Loucy (cell line): Measurements from ENCODE around the gene DISC1.
A peak's percentile ranks its signal among the peaks of the same experiment; 100 is the strongest.
"Not testable (repeated sequence)": the region's sequence is repeated elsewhere in the genome, so short reads cannot be mapped to it uniquely, and the experiment has no call there.

Source experiments
- H2AFZ ChIP-seq: fragments of 200-600 bp; sonication (generic); 2 replicates; pipeline ENCODE4 v1.6.0; 2016; ENCODE audit warnings: antibody characterized with exemption, mild to moderate bottlenecking, low read length, moderate library complexity
- H3F3A ChIP-seq: fragments of 200-600 bp; 2 replicates; pipeline ENCODE4 v1.6.0; 2016; ENCODE audit warnings: antibody characterized with exemption, low read depth, mild to moderate bottlenecking
- H3K27me3 ChIP-seq: fragments of 200-600 bp; sonication (generic); 2 replicates; pipeline ENCODE4 v1.6.1; 2014; ENCODE audit warnings: low read length, mild to moderate bottlenecking; ENCODE audit not compliant: insufficient read depth, poor library complexity, severe bottlenecking
- H3K36me3 ChIP-seq: fragments of 200-600 bp; sonication (generic); 2 replicates; pipeline ENCODE4 v1.6.1; 2016; ENCODE audit warnings: low read length; ENCODE audit not compliant: insufficient read depth
- H3K4me1 ChIP-seq: fragments of 200-600 bp; sonication (generic); 2 replicates; pipeline ENCODE4 v1.5.1; 2014; ENCODE audit warnings: low read length, mild to moderate bottlenecking; ENCODE audit not compliant: insufficient read depth, poor library complexity, severe bottlenecking
- H3K4me2 ChIP-seq: fragments of 200-600 bp; sonication (generic); 2 replicates; pipeline ENCODE4 v1.6.0; 2014; ENCODE audit warnings: antibody characterized with exemption, low read length, low read depth, mild to moderate bottlenecking; ENCODE audit not compliant: poor library complexity, severe bottlenecking
- H3K4me3 ChIP-seq: fragments of 200-600 bp; sonication (generic); 2 replicates; pipeline ENCODE4 v1.5.1; 2014; ENCODE audit warnings: low read length, mild to moderate bottlenecking, mixed read lengths; ENCODE audit not compliant: poor library complexity, severe bottlenecking
- H3K79me2 ChIP-seq: fragments of 200-600 bp; sonication (generic); 2 replicates; pipeline ENCODE4 v1.6.1; 2014; ENCODE audit warnings: low read length; ENCODE audit not compliant: insufficient read depth
- H3K9ac ChIP-seq: fragments of 200-600 bp; sonication (generic); 2 replicates; pipeline ENCODE4 v1.6.0; 2014; ENCODE audit warnings: mild to moderate bottlenecking, low read depth, low read length, moderate library complexity; ENCODE audit not compliant: poor library complexity, severe bottlenecking
- H3K9me2 ChIP-seq: fragments of 200-600 bp; sonication (generic); replicated peaks from 2 replicates; pipeline ENCODE4 v1.6.1; 2016; ENCODE audit warnings: low read depth, low read length, mixed read lengths
- H3K9me3 ChIP-seq: fragments of 200-600 bp; sonication (generic); 2 replicates; pipeline ENCODE4 v1.6.1; 2014; ENCODE audit warnings: mild to moderate bottlenecking, antibody characterized with exemption, low read length, low read depth; ENCODE audit not compliant: insufficient read depth
- H4K20me1 ChIP-seq: fragments of 200-600 bp; sonication (generic); 2 replicates; pipeline ENCODE4 v1.6.0; 2014; ENCODE audit warnings: antibody characterized with exemption, low read length, mild to moderate bottlenecking; ENCODE audit not compliant: insufficient read depth, poor library complexity, severe bottlenecking
- CTCF ChIP-seq: fragments of 200-600 bp; sonication (generic); conservative IDR thresholded peaks from 2 replicates; pipeline ENCODE4 v1.5.1; 2014; ENCODE audit warnings: mild to moderate bottlenecking, antibody characterized with exemption, low read length
- EZH2phosphoT487 ChIP-seq: fragments of 200-600 bp; IDR thresholded peaks from 2 replicates; pipeline ENCODE4 v1.6.1; 2018; ENCODE audit warnings: antibody characterized with exemption, mild to moderate bottlenecking, moderate library complexity, borderline replicate concordance

DISC1 gene

GRCh38 chr1:231724876-231725647, 98.5 kb downstream of the DISC1 start:
- no peak overlapping the region for H3K4me2 ChIP-seq
- no peaks in the 10 kb centered on the region for H3K36me3 ChIP-seq
- no peaks in the 10 kb centered on the region for H3K27me3 ChIP-seq
- TF ChIP-seq CTCF: peak; percentile 84
- TF ChIP-seq EZH2phosphoT487: no peak
- H4K20me1 ChIP-seq: no peaks in the 10 kb centered on the region
- 0 out of 2 replicates have a peak, but pooled peaks cover 4% of the 10 kb centered on the region for H3K79me2 ChIP-seq
- H3K4me1 ChIP-seq: peaks cover 30% of the 10 kb centered on the region
- no peaks in the 10 kb centered on the region for H3K9me3 ChIP-seq
- H3K4me3 ChIP-seq: no peak overlapping the region
- no peaks in the 10 kb centered on the region for H3F3A ChIP-seq
- no peak overlapping the region for H3K9ac ChIP-seq
- H3K9me2 ChIP-seq: no peaks in the 10 kb centered on the region
- H2AFZ ChIP-seq: no peak overlapping the region

GRCh38 chr1:231727171-231727570, 100.6 kb downstream of the DISC1 start:
- H3K9me3 ChIP-seq: no peaks in the 10 kb centered on the region; the same call in 1 of the 2 replicates
- H3K4me3 ChIP-seq: no peak overlapping the region
- H3K4me2 ChIP-seq: no peak overlapping the region
- peaks cover 30% of the 10 kb centered on the region for H3K4me1 ChIP-seq
- no peaks in the 10 kb centered on the region for H4K20me1 ChIP-seq
- no peaks in the 10 kb centered on the region for H3K9me2 ChIP-seq
- H3F3A ChIP-seq: no peaks in the 10 kb centered on the region
- H3K79me2 ChIP-seq: 0 out of 2 replicates have a peak, but pooled peaks cover 4% of the 10 kb centered on the region
- H3K36me3 ChIP-seq: no peaks in the 10 kb centered on the region
- H3K27me3 ChIP-seq: no peaks in the 10 kb centered on the region
- no peak overlapping the region for H2AFZ ChIP-seq
- TF ChIP-seq CTCF (no peak), EZH2phosphoT487 (no peak)
- no peak overlapping the region for H3K9ac ChIP-seq

GRCh38 chr1:231728987-231729386, 102.4 kb downstream of the DISC1 start:
- H3K9me2 ChIP-seq, H3K9ac ChIP-seq, H3K9me3 ChIP-seq, H3K36me3 ChIP-seq, H3K4me2 ChIP-seq, H3F3A ChIP-seq, H3K4me3 ChIP-seq, H3K27me3 ChIP-seq, H2AFZ ChIP-seq, H4K20me1 ChIP-seq: not testable (repeated sequence)
- H3K4me1 ChIP-seq: peaks cover 21% of the 10 kb centered on the region
- peaks cover 12% of the 10 kb centered on the region; the same call in 1 of the 2 replicates for H3K79me2 ChIP-seq

GRCh38 chr1:231729544-231729943, 103.0 kb downstream of the DISC1 start:
- H3K27me3 ChIP-seq: no peaks in the 10 kb centered on the region
- H3K9ac ChIP-seq: no peak overlapping the region
- TF ChIP-seq CTCF (no peak), EZH2phosphoT487 (no peak)

More at GRCh38 chr1:231729544-231729943, 103.0 kb downstream of the DISC1 start:
- Histone ChIP-seq H2AFZ (no peak overlapping the region), H4K20me1 (no peaks in the 10 kb centered on the region), H3K9me2 (no peaks in the 10 kb centered on the region), H3K4me3 (no peak overlapping the region), H3K4me2 (no peak overlapping the region), H3K79me2 (peaks cover 12% of the 10 kb centered on the region; the same call in 1 of the 2 replicates), H3K4me1 (peaks cover 18% of the 10 kb centered on the region), H3F3A (no peaks in the 10 kb centered on the region), H3K9me3 (no peaks in the 10 kb centered on the region; the same call in 1 of the 2 replicates), H3K36me3 (no peaks in the 10 kb centered on the region)
